Activated T-helper 2 cell treated with anti-CD3 and anti-CD28 coated beads, Interferon-gamma antibody, Interleukin-2, Interleukin-4, amounts not matched to agents 10 μg/mL and 5 μg/mL and 100 μg/mL, durations not matched to agents 14 hours and 24 hours and 36 hours (primary cell): ENCODE data around the gene BTLA. TPM values are rescaled to one million over a fixed set of nuclear protein-coding genes. Genes with fewer than 3 reads are reported as not detected.
A peak's percentile ranks its signal among the peaks of the same experiment; 100 is the strongest.
"Not testable (repeated sequence)": the region's sequence is repeated elsewhere in the genome, so short reads cannot be mapped to it uniquely, and the experiment has no call there.

Experiments used
- DNase-seq: peaks from one replicate; pipeline ENCODE4 v3.0.0; 2021; ENCODE audit warnings: low spot score
- H3K27ac Mint-ChIP-seq: one replicate; pipeline ENCODE4 v1.8.0; 2021; ENCODE audit warnings: mixed read lengths
- H3K27me3 Mint-ChIP-seq: one replicate; pipeline ENCODE4 v1.8.0; 2021; ENCODE audit warnings: low read depth, mixed read lengths
- H3K36me3 Mint-ChIP-seq: one replicate; pipeline ENCODE4 v1.8.0; 2021; ENCODE audit warnings: low read depth, mixed read lengths
- H3K4me1 Mint-ChIP-seq: one replicate; pipeline ENCODE4 v1.8.0; 2021; ENCODE audit warnings: low read depth, mixed read lengths
- H3K4me3 Mint-ChIP-seq: one replicate; pipeline ENCODE4 v1.8.0; 2021; ENCODE audit warnings: low read depth, mild to moderate bottlenecking, moderate library complexity, mixed read lengths
- H3K9me3 Mint-ChIP-seq: one replicate; pipeline ENCODE4 v1.8.0; 2021; ENCODE audit warnings: mixed read lengths
- intact Hi-C: fragments of 100-400 bp; cut with micrococcal nuclease; formaldehyde crosslinking; loops from one replicate; pipeline ENCODE4 v1.15.1; 2023
- total RNA-seq: library from RNA; stranded (reverse); gene quantifications from 2 replicates; pipeline ENCODE4 v1.2.3, GENCODE V29; 2022

Gene BTLA
- 31.1 and 35.7 TPM in 2 replicates for total RNA-seq

DNA sequence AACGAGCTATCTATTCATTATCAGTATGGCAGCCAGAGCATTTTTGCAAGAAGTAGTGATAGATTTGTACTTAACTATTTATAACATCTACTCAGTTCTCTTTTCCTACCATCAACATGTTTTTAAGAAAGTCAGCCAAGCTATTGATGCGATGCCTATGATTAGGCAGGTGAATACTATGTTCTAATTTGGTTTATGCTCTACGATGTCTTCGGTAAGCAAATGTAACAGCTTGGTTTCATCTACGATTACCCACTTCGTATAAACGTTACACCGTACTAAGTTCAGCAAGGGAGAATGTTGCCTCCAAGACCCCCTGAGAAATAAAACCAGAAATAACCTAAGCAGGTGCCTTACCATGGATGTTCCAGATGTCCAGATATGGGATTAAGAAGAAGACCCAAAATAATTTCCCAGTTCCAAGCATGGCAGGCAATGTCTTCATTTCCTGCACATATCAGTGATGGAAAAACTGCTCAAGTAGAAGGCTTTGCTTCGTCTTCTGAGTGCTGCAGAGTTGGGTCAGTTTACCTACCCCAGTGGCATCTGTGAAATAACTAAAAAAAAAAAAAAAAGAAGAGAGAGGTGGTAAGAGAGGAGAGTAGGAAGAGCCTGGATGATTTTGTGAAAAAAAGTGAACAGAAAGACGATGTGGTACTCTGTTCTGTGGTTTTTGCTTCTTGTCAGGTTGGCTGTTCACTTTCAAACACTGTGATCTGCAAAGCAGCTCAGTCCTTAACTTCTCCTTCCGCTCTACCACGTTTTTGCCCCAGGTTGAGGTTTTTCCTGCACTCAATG lies at the start of gene BTLA:
Gene BTLA, minus strand, starts transcription at position 559 of the 798 bp plus-strand sequence. Its CDS starts 114 bp downstream, at position 445.
- peak within 1 kb of the TSS; percentile 94 for H3K27ac Mint-ChIP-seq
- no peak for DNase-seq
- H3K9me3 Mint-ChIP-seq: peaks cover 5% of the 10 kb centered on the region
- no peaks in the 10 kb centered on the region for H3K27me3 Mint-ChIP-seq
- H3K36me3 Mint-ChIP-seq: peaks cover 26% of the 10 kb centered on the region
- peak within 1 kb of the TSS; percentile 98 for H3K4me3 Mint-ChIP-seq
- intact Hi-C loops: loop anchor here (1.0 to 10.0 kb wide), 6 partner anchors 8 to 1716 kb away; partner anchors contain the start of genes ATG3 and SLC35A5
- peaks cover 60% of the 10 kb centered on the region for H3K4me1 Mint-ChIP-seq

- intact Hi-C loops: no loop called here
- H3K4me3 Mint-ChIP-seq: no peak overlapping the region
- no peak for DNase-seq
- peaks cover 58% of the 10 kb centered on the region for H3K36me3 Mint-ChIP-seq
- no peaks in the 10 kb centered on the region for H3K9me3 Mint-ChIP-seq
- H3K4me1 Mint-ChIP-seq: peaks cover 10% of the 10 kb centered on the region
- no peaks in the 10 kb centered on the region for H3K27me3 Mint-ChIP-seq
- H3K27ac Mint-ChIP-seq: no peak overlapping the region
These were observed 47.0 kb upstream of the BTLA start for GRCh38 chr3:112546216-112546759.

GRCh38 chr3:112539825-112540650 lies 40.8 kb upstream of the BTLA start:
- intact Hi-C loops: no loop called here
- DNase-seq: no peak
- peaks cover 83% of the 10 kb centered on the region for H3K36me3 Mint-ChIP-seq
- peak overlapping the region; percentile 10 for H3K27ac Mint-ChIP-seq
- no peaks in the 10 kb centered on the region for H3K9me3 Mint-ChIP-seq
- H3K4me1 Mint-ChIP-seq: peaks cover 16% of the 10 kb centered on the region
- H3K27me3 Mint-ChIP-seq: no peaks in the 10 kb centered on the region
- H3K4me3 Mint-ChIP-seq: no peak overlapping the region

- H3K36me3 Mint-ChIP-seq: peaks cover 46% of the 10 kb centered on the region
- no peak overlapping the region for H3K27ac Mint-ChIP-seq
- intact Hi-C loops: loop anchor here (2.0 kb wide), 2 partner anchors 205 to 395 kb away; no protein-coding TSS in a partner anchor
- H3K4me1 Mint-ChIP-seq: peaks cover 4% of the 10 kb centered on the region
- H3K27me3 Mint-ChIP-seq: no peaks in the 10 kb centered on the region
- no peaks in the 10 kb centered on the region for H3K9me3 Mint-ChIP-seq
- no peak for DNase-seq
- no peak overlapping the region for H3K4me3 Mint-ChIP-seq
These were observed 32.1 kb upstream of the BTLA start for GRCh38 chr3:112531358-112531781.

- Mint-ChIP-seq H3K9me3 (no peaks in the 10 kb centered on the region), H3K27me3 (no peaks in the 10 kb centered on the region), H3K36me3 (peaks cover 40% of the 10 kb centered on the region), H3K4me1 (peaks cover 2% of the 10 kb centered on the region), H3K4me3 (no peak overlapping the region), H3K27ac (no peak overlapping the region)
- DNase-seq: no peak
- intact Hi-C loops: loop anchor here (2.0 kb wide), 2 partner anchors 204 to 394 kb away; no protein-coding TSS in a partner anchor
These were observed 31.3 kb upstream of the BTLA start for GRCh38 chr3:112530573-112530972.

DNA sequence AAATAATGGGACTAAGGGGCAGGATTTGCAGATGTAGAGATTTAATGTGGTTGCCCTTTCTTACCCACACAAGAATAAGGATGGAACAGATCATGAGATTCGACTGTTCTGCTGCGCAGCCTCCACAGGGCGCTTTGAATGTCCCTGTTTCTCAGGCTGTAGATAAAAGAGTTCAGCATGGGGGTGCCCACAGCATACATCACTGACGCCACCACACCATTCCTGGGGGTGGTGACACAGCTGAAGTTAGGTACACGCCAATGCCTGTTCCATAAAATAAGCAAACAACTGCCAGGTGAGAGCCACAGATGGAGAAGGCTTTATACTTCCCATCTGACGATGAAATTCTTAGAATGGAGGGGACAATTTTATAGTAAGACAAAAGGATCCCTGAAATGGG lies 24.9 kb upstream of the BTLA start:
- peaks cover 14% of the 10 kb centered on the region for H3K4me1 Mint-ChIP-seq
- H3K4me3 Mint-ChIP-seq, DNase-seq, H3K27me3 Mint-ChIP-seq, H3K36me3 Mint-ChIP-seq, intact Hi-C loops, H3K9me3 Mint-ChIP-seq, H3K27ac Mint-ChIP-seq: not testable (repeated sequence)

GRCh38 chr3:112519424-112520001 lies 20.2 kb upstream of the BTLA start:
- Mint-ChIP-seq H3K9me3 (peaks cover 11% of the 10 kb centered on the region), H3K27me3 (no peaks in the 10 kb centered on the region), H3K27ac (no peak overlapping the region), H3K36me3 (peaks cover 15% of the 10 kb centered on the region), H3K4me3 (no peak overlapping the region), H3K4me1 (peaks cover 27% of the 10 kb centered on the region)
- intact Hi-C loops: loop anchor here (1.0 to 5.0 kb wide), 7 partner anchors 29 to 407 kb away; no protein-coding TSS in a partner anchor
- no peak for DNase-seq

DNA sequence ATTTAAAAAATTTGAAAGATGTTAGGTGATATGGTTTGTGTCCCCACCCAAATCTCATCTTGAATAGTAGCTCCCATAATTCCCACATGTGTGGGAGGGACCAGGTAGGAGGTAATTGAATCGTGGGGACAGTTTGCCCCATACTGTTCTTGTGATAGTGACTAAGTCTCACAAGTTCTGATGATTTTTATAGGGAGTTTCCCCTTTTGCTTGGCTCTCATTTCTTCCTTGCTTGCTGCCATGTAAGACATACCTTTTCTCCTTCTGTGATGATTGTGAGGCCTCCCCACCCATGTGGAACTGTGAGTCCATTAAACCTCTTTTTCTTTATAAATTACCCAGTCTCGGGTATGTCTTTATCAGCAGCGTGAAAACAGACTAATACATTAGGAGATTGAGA lies 19.7 kb upstream of the BTLA start:
- intact Hi-C loops: loop anchor here (1.0 to 5.0 kb wide), 7 partner anchors 28 to 407 kb away; no protein-coding TSS in a partner anchor
- not testable (repeated sequence) for H3K27me3 Mint-ChIP-seq, DNase-seq, H3K27ac Mint-ChIP-seq, H3K4me3 Mint-ChIP-seq
- peaks cover 18% of the 10 kb centered on the region for H3K36me3 Mint-ChIP-seq
- H3K9me3 Mint-ChIP-seq: peaks cover 11% of the 10 kb centered on the region
- peaks cover 26% of the 10 kb centered on the region for H3K4me1 Mint-ChIP-seq

- Mint-ChIP-seq H3K36me3 (peaks cover 28% of the 10 kb centered on the region), H3K4me3 (no peak overlapping the region), H3K9me3 (peaks cover 35% of the 10 kb centered on the region), H3K4me1 (peaks cover 26% of the 10 kb centered on the region), H3K27ac (peak overlapping the region; percentile 46), H3K27me3 (no peaks in the 10 kb centered on the region)
- intact Hi-C loops: loop anchor here (1.0 to 5.0 kb wide), 3 partner anchors 54 to 402 kb away; no protein-coding TSS in a partner anchor
- DNase-seq: no peak
These were observed 15.4 kb upstream of the BTLA start for GRCh38 chr3:112514527-112515128.

DNA sequence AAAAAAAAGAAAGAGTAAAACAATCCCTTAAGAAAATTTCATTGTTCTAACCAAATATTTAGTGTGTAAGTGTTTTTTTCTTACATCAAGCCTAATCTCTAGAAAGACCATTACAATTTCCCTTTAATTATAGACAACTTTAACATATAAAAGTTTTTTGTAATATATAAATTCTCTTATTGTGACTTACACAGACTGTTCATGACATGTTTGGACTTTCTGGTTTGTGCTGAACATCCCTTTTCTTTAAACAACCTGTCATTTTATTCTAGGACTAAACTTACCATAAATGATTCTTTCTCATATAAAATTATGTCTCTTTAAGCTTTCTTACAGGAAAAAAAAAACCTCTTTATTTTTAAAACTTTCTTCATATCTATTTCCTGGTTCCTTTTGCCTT lies 13.0 kb upstream of the BTLA start:
- intact Hi-C loops: no loop called here
- Mint-ChIP-seq H3K4me1 (peaks cover 22% of the 10 kb centered on the region), H3K36me3 (peaks cover 21% of the 10 kb centered on the region), H3K4me3 (no peak overlapping the region), H3K9me3 (peaks cover 41% of the 10 kb centered on the region), H3K27me3 (no peaks in the 10 kb centered on the region), H3K27ac (no peak overlapping the region)
- no peak for DNase-seq

- H3K9me3 Mint-ChIP-seq: peaks cover 39% of the 10 kb centered on the region
- no peak for DNase-seq
- intact Hi-C loops: no loop called here
- peaks cover 14% of the 10 kb centered on the region for H3K36me3 Mint-ChIP-seq
- no peak overlapping the region for H3K27ac Mint-ChIP-seq
- H3K4me1 Mint-ChIP-seq: peaks cover 31% of the 10 kb centered on the region
- no peaks in the 10 kb centered on the region for H3K27me3 Mint-ChIP-seq
- no peak overlapping the region for H3K4me3 Mint-ChIP-seq
These were observed 9.6 kb upstream of the BTLA start for GRCh38 chr3:112508860-112509259.

- Mint-ChIP-seq H3K27me3 (no peaks in the 10 kb centered on the region), H3K27ac (no peak overlapping the region), H3K36me3 (peaks cover 14% of the 10 kb centered on the region)
These were observed 9.0 kb upstream of the BTLA start for GRCh38 chr3:112508261-112508660.

More at GRCh38 chr3:112508261-112508660, 9.0 kb upstream of the BTLA start:
- DNase-seq: no peak
- peaks cover 39% of the 10 kb centered on the region for H3K9me3 Mint-ChIP-seq
- peaks cover 37% of the 10 kb centered on the region for H3K4me1 Mint-ChIP-seq
- intact Hi-C loops: no loop called here
- no peak overlapping the region for H3K4me3 Mint-ChIP-seq
